H9 (cell line): ENCODE results near the gene RAB33B. TPM values are rescaled to one million over a fixed set of nuclear protein-coding genes. Genes with fewer than 3 reads are reported as not detected.

Source experiments
- DNase-seq: peaks from one replicate; pipeline ENCODE4 v3.0.0-alpha.2; 2017
- H2AFZ ChIP-seq: one replicate; pipeline ENCODE4 v1.6.1; 2013; ENCODE audit warnings: mild to moderate bottlenecking, low read length, control low read depth, moderate library complexity
- H2AK5ac ChIP-seq: 2 replicates; pipeline ENCODE4 v1.6.1; 2013; ENCODE audit warnings: low read length, control low read depth, mixed read lengths; ENCODE audit not compliant: insufficient read length
- H2BK120ac ChIP-seq: one replicate; pipeline ENCODE4 v1.6.1; 2013; ENCODE audit warnings: low read depth, mild to moderate bottlenecking, low read length, control low read depth, inconsistent platforms; ENCODE audit not compliant: poor library complexity, severe bottlenecking
- H2BK12ac ChIP-seq: 2 replicates; pipeline ENCODE4 v1.6.1; 2013; ENCODE audit warnings: low read length, control low read depth, mixed read lengths, low read depth; ENCODE audit not compliant: insufficient read length
- H2BK15ac ChIP-seq: 2 replicates; pipeline ENCODE4 v1.6.1; 2013; ENCODE audit warnings: low read depth, low read length, control low read depth
- H2BK20ac ChIP-seq: one replicate; pipeline ENCODE4 v1.6.1; 2013; ENCODE audit warnings: low read depth, mild to moderate bottlenecking, low read length, control low read depth, inconsistent platforms; ENCODE audit not compliant: poor library complexity, severe bottlenecking
- H2BK5ac ChIP-seq: 2 replicates; pipeline ENCODE4 v1.6.1; 2013; ENCODE audit warnings: low read length, control low read depth, mixed read lengths; ENCODE audit not compliant: insufficient read length
- H3K14ac ChIP-seq: 2 replicates; pipeline ENCODE4 v1.6.1; 2013; ENCODE audit warnings: low read length, control low read depth; ENCODE audit not compliant: insufficient read depth
- H3K18ac ChIP-seq: 2 replicates; pipeline ENCODE4 v1.6.1; 2013; ENCODE audit warnings: low read depth, mild to moderate bottlenecking, mixed read lengths, low read length, control low read depth; ENCODE audit not compliant: insufficient read length
- H3K23ac ChIP-seq: 2 replicates; pipeline ENCODE4 v1.6.1; 2013; ENCODE audit warnings: low read length, control low read depth, mixed read lengths, low read depth; ENCODE audit not compliant: insufficient read length
- H3K23me2 ChIP-seq: 2 replicates; pipeline ENCODE4 v1.6.1; 2013; ENCODE audit warnings: low read depth, mild to moderate bottlenecking, mixed read lengths, low read length, control low read depth; ENCODE audit not compliant: insufficient read length, poor library complexity, severe bottlenecking
- H3K27ac ChIP-seq: 2 replicates; pipeline ENCODE4 v1.5.1; 2013; ENCODE audit warnings: low read length, control low read depth, mixed read lengths, low read depth; ENCODE audit not compliant: insufficient read length
- H3K27me3 ChIP-seq: 2 replicates; pipeline ENCODE4 v1.6.1; 2013; ENCODE audit warnings: low read length, control low read depth, inconsistent platforms; ENCODE audit not compliant: insufficient read depth
- H3K4ac ChIP-seq: 2 replicates; pipeline ENCODE4 v1.6.1; 2013; ENCODE audit warnings: low read depth, mild to moderate bottlenecking, control low read depth, inconsistent platforms, low read length, moderate library complexity
- H3K4me1 ChIP-seq: 2 replicates; pipeline ENCODE4 v1.6.1; 2013; ENCODE audit warnings: low read length, control low read depth, inconsistent platforms; ENCODE audit not compliant: insufficient read depth
- H3K4me2 ChIP-seq: 2 replicates; pipeline ENCODE4 v1.6.1; 2013; ENCODE audit warnings: low read length, control low read depth, mixed read lengths; ENCODE audit not compliant: insufficient read length, insufficient read depth
- H3K56ac ChIP-seq: 2 replicates; pipeline ENCODE4 v1.6.1; 2013; ENCODE audit warnings: low read depth, mild to moderate bottlenecking, mixed read lengths, low read length, control low read depth; ENCODE audit not compliant: insufficient read length
- H3K79me1 ChIP-seq: 2 replicates; pipeline ENCODE4 v1.6.1; 2013; ENCODE audit warnings: low read depth, mild to moderate bottlenecking, moderate library complexity, low read length, control low read depth, inconsistent platforms; ENCODE audit not compliant: insufficient read depth, poor library complexity, severe bottlenecking
- H3K79me2 ChIP-seq: 2 replicates; pipeline ENCODE4 v1.6.1; 2013; ENCODE audit warnings: low read length, control low read depth, inconsistent platforms; ENCODE audit not compliant: insufficient read depth
- H3K9ac ChIP-seq: 2 replicates; pipeline ENCODE4 v1.6.1; 2013; ENCODE audit warnings: low read length, control low read depth, mixed read lengths; ENCODE audit not compliant: insufficient read length; ENCODE audit errors: extremely low read depth
- H3K9me3 ChIP-seq: one replicate; pipeline ENCODE4 v1.6.1; 2013; ENCODE audit warnings: low read depth, low read length, inconsistent platforms; ENCODE audit not compliant: control insufficient read depth
- H3T11ph ChIP-seq: one replicate; pipeline ENCODE4 v1.6.1; 2013; ENCODE audit warnings: mild to moderate bottlenecking, low read length, control low read depth, inconsistent platforms
- H4K20me1 ChIP-seq: one replicate; pipeline ENCODE4 v1.6.1; 2013; ENCODE audit not compliant: control insufficient read depth, insufficient read length, insufficient read depth
- H4K5ac ChIP-seq: 2 replicates; pipeline ENCODE4 v1.6.1; 2013; ENCODE audit warnings: low read depth, mild to moderate bottlenecking, mixed read lengths, low read length, control low read depth; ENCODE audit not compliant: insufficient read length
- H4K8ac ChIP-seq: replicated peaks from 2 replicates; pipeline ENCODE4 v1.6.1; 2013; ENCODE audit warnings: low read length, control low read depth, mixed read lengths, low read depth; ENCODE audit not compliant: insufficient read length
- H4K91ac ChIP-seq: 2 replicates; pipeline ENCODE4 v1.6.1; 2013; ENCODE audit warnings: low read depth, mild to moderate bottlenecking, moderate library complexity, mixed read lengths, low read length, control low read depth; ENCODE audit not compliant: insufficient read length
- H3K27ac Mint-ChIP-seq, 3 experiments: 2 replicates in 2 of 3; 3 replicates in 1 of 3; pipeline ENCODE4 v1.8.0; 2020 to 2021; ENCODE audit warnings: mixed read lengths in 3 of 3, mild to moderate bottlenecking in 1 of 3, moderate library complexity in 1 of 3
- H3K27me3 Mint-ChIP-seq: 2 replicates; pipeline ENCODE4 v1.8.0; 2021; ENCODE audit warnings: low read depth, mild to moderate bottlenecking, moderate library complexity, mixed read lengths
- H3K36me3 Mint-ChIP-seq, 3 experiments: 2 replicates in 2 of 3; 3 replicates in 1 of 3; pipeline ENCODE4 v1.8.0; 2020 to 2021; ENCODE audit warnings: low read depth in 3 of 3, mixed read lengths in 3 of 3; ENCODE audit not compliant: insufficient read depth in 1 of 3
- H3K4me1 Mint-ChIP-seq, 2 experiments: 2 replicates each; pipeline ENCODE4 v1.8.0; 2020; ENCODE audit warnings: mixed read lengths in 2 of 2
- H3K4me3 Mint-ChIP-seq, 2 experiments: 2 replicates in 1 of 2; 3 replicates in 1 of 2; pipeline ENCODE4 v1.8.0; 2020 to 2021; ENCODE audit warnings: mild to moderate bottlenecking in 2 of 2, mixed read lengths in 2 of 2, moderate library complexity in 1 of 2
- H3K9me3 Mint-ChIP-seq, 2 experiments: 2 replicates in 1 of 2; 3 replicates in 1 of 2; pipeline ENCODE4 v1.8.0; 2020; ENCODE audit warnings: mild to moderate bottlenecking in 2 of 2, mixed read lengths in 2 of 2, moderate library complexity in 1 of 2
- CTCF ChIP-seq: fragments of 200-600 bp; sonication (generic); conservative IDR thresholded peaks from 3 replicates; pipeline ENCODE4 v1.8.0; 2021; ENCODE audit warnings: antibody characterized with exemption, mild to moderate bottlenecking
- WGBS: extraction: QIAGEN DNeasy Blood & Tissue Kit; methylation state at CpG from one replicate; pipeline ENCODE4 v1.1.7; 2013; ENCODE audit warnings: missing lambda C conversion rate, low lambda C conversion rate, mixed read lengths; ENCODE audit not compliant: insufficient read length; ENCODE audit errors: extremely low coverage; 5-methylcytosine and 5-hydroxymethylcytosine counted together
- total RNA-seq: library from RNA; stranded (reverse); gene quantifications from 2 replicates; pipeline ENCODE4 v1.2.1, GENCODE V29; 2021

RAB33B gene
- total RNA-seq, 1 experiment from 2014 or later = 7.7 TPM

GRCh38 chr4:139525414-139525813 is 71.5 kb downstream of the RAB33B start:
- TF ChIP-seq CTCF = no peak
- Histone ChIP-seq H3K14ac (no peak overlapping the region), H3K23me2 (no peaks in the 10 kb centered on the region), H2BK5ac (no peak overlapping the region), H3K23ac (no peak overlapping the region), H2AFZ (no peak overlapping the region), H2BK20ac (no peak overlapping the region), H3K79me2 (no peaks in the 10 kb centered on the region), H2BK120ac (no peak overlapping the region), H2BK15ac (no peak overlapping the region), H3K9me3 (no peaks in the 10 kb centered on the region), H3K4me1 (no peaks in the 10 kb centered on the region), H3K56ac (no peak overlapping the region), H3K79me1 (no peaks in the 10 kb centered on the region), H4K5ac (no peak overlapping the region), H3K9ac (no peak overlapping the region), H3K27me3 (no peaks in the 10 kb centered on the region), H2AK5ac (no peak overlapping the region), H3K18ac (no peak overlapping the region), H4K20me1 (no peaks in the 10 kb centered on the region), H2BK12ac (no peak overlapping the region), H3K27ac (no peak overlapping the region), H4K91ac (no peak overlapping the region), H3K4ac (no peak overlapping the region), H3K4me2 (no peak overlapping the region), H4K8ac (no peak overlapping the region), H3T11ph (no peak overlapping the region)
- H3K27ac Mint-ChIP-seq = no peak overlapping the region; a peak in 1 of 7 replicates
- no CpG with 5 or more reads among the region's 2 CpGs for WGBS
- DNase-seq = no peak
- H3K4me1 Mint-ChIP-seq = peaks cover 2 to 5% of the 10 kb centered on the region in 2 experiments; a peak in 3 of 4 replicates
- H3K4me3 Mint-ChIP-seq = no peak overlapping the region
- H3K27me3 Mint-ChIP-seq = no peaks in the 10 kb centered on the region
- H3K9me3 Mint-ChIP-seq = no peaks in the 10 kb centered on the region
- no peaks in the 10 kb centered on the region for H3K36me3 Mint-ChIP-seq

Other genes with a start within 250 kb of the RAB33B start
- 4.0 and 4.3 TPM in 2 replicates for gene MGARP, start 173.9 kb upstream of the RAB33B start, total RNA-seq
- 115 TPM in 2 replicates for gene NAA15, start 152.6 kb upstream of the RAB33B start, total RNA-seq
- 56.2 and 59.1 TPM in 2 replicates for gene NDUFC1, start 151.6 kb upstream of the RAB33B start, total RNA-seq
- gene SETD7, start 102.1 kb downstream of the RAB33B start, total RNA-seq = 1.5 and 1.7 TPM in 2 replicates
- gene MGST2, start 211.7 kb downstream of the RAB33B start, total RNA-seq = 6.4 and 6.5 TPM in 2 replicates